HG03159 (cell line): Measurements from ENCODE around the gene ASCL2.

Experiments
- ATAC-seq: cut with Tn5 transposase; IDR thresholded peaks from one replicate; pipeline ENCODE4 v1.9.1; 2021; ENCODE audit warnings: mild to moderate bottlenecking, moderate library complexity; ENCODE audit not compliant: unreplicated experiment

ASCL2 gene

GRCh38 chr11:2309251-2310072 lies 39.1 kb upstream of the ASCL2 start:
- ATAC-seq: no peak

GRCh38 chr11:2308713-2309112 lies 38.3 kb upstream of the ASCL2 start:
- no peak for ATAC-seq

GRCh38 chr11:2307501-2308331 lies 37.3 kb upstream of the ASCL2 start:
- no peak for ATAC-seq

GRCh38 chr11:2306877-2307500 lies 36.6 kb upstream of the ASCL2 start:
- no peak for ATAC-seq

GRCh38 chr11:2306452-2306823 lies 36.0 kb upstream of the ASCL2 start:
- no peak for ATAC-seq

- ATAC-seq: no peak
Measured at GRCh38 chr11:2305788-2306451, 35.5 kb upstream of the ASCL2 start.

GRCh38 chr11:2305140-2305778 lies 34.9 kb upstream of the ASCL2 start:
- no peak for ATAC-seq

GRCh38 chr11:2304506-2305139 lies 34.2 kb upstream of the ASCL2 start:
- no peak for ATAC-seq

- no peak for ATAC-seq
Measured at GRCh38 chr11:2303627-2304505, 33.5 kb upstream of the ASCL2 start.

GRCh38 chr11:2302896-2303626 lies 32.7 kb upstream of the ASCL2 start:
- ATAC-seq: no peak

GRCh38 chr11:2302306-2302895 lies 32.0 kb upstream of the ASCL2 start:
- no peak for ATAC-seq

GRCh38 chr11:2301631-2302305 lies 31.4 kb upstream of the ASCL2 start, which contains the start of the genes C11orf21 and TSPAN32:
TSS of gene C11orf21 (minus strand) at chr11:2301918. CDS start at chr11:2301808, 110 bp downstream.
TSS of gene TSPAN32 (plus strand) at chr11:2302013. CDS start at chr11:2302150, 137 bp downstream.
- no peak for ATAC-seq

GRCh38 chr11:2300936-2301630 lies 30.7 kb upstream of the ASCL2 start:
- ATAC-seq: no peak

- ATAC-seq: no peak
Measured at GRCh38 chr11:2300290-2300935, 30.0 kb upstream of the ASCL2 start.

GRCh38 chr11:2299773-2300172 lies 29.4 kb upstream of the ASCL2 start:
- no peak for ATAC-seq
